Keratinocyte (primary cell): ENCODE measurements around the gene PLCL2. TPM values are rescaled to one million over a fixed set of nuclear protein-coding genes. Genes with fewer than 3 reads are reported as not detected.
"Not testable (repeated sequence)": the region's sequence is repeated elsewhere in the genome, so short reads cannot be mapped to it uniquely, and the experiment has no call there.

Source experiments
- DNase-seq: peaks from one replicate; pipeline ENCODE4 v3.0.0-alpha.2; 2011; ENCODE audit warnings: low read depth, missing footprints, low spot score
- FAIRE-seq: peaks from 2 replicates; lab custom pipeline; 2011; peaks lifted over from hg19 to GRCh38; lab: Jason Lieb, UNC
- H2AFZ ChIP-seq: 2 replicates; pipeline ENCODE4 v1.6.0; 2012; ENCODE audit warnings: low read length, control low read depth, inconsistent platforms; ENCODE audit not compliant: control insufficient read depth
- H3K27ac ChIP-seq: 2 replicates; pipeline ENCODE4 v1.5.1; 2011; ENCODE audit warnings: low read length; ENCODE audit not compliant: control insufficient read depth, insufficient read depth
- H3K27me3 ChIP-seq: 3 replicates; pipeline ENCODE4 v1.6.0; 2011; ENCODE audit warnings: low read length; ENCODE audit not compliant: control insufficient read depth, insufficient read depth; ENCODE audit errors: extremely low read depth
- H3K36me3 ChIP-seq, 2 experiments: 2 replicates in 1 of 2; 3 replicates in 1 of 2; pipeline ENCODE4 v1.5.1; 2011; ENCODE audit warnings: low read length in 2 of 2, mild to moderate bottlenecking in 1 of 2; ENCODE audit not compliant: control insufficient read depth in 2 of 2, insufficient read depth in 2 of 2; ENCODE audit errors: extremely low read depth in 1 of 2
- H3K4me1 ChIP-seq: 3 replicates; pipeline ENCODE4 v1.5.1; 2011; ENCODE audit warnings: low read length; ENCODE audit not compliant: control insufficient read depth, insufficient read depth; ENCODE audit errors: extremely low read depth
- H3K4me2 ChIP-seq: 3 replicates; pipeline ENCODE4 v1.6.0; 2011; ENCODE audit warnings: low read depth, low read length; ENCODE audit not compliant: control insufficient read depth, insufficient read depth; ENCODE audit errors: extremely low read depth
- H3K4me3 ChIP-seq, 3 experiments: fragments of 200-600 bp in 1 of 3; sonication (generic) in 1 of 3; 2 replicates in 2 of 3; 3 replicates in 1 of 3; pipeline ENCODE4 v1.5.1; 2011 to 2016; ENCODE audit warnings: low read length in 3 of 3, mild to moderate bottlenecking in 3 of 3, control low read depth in 2 of 3, inconsistent platforms in 1 of 3, low read depth in 1 of 3, mixed read lengths in 1 of 3, mixed run types in 1 of 3, moderate library complexity in 1 of 3; ENCODE audit not compliant: control insufficient read depth in 2 of 3, insufficient read depth in 2 of 3; ENCODE audit errors: extremely low read depth in 1 of 3
- H3K79me2 ChIP-seq: 2 replicates; pipeline ENCODE4 v1.6.0; 2012; ENCODE audit warnings: low read length; ENCODE audit not compliant: control insufficient read depth, insufficient read depth
- H3K9ac ChIP-seq: 3 replicates; pipeline ENCODE4 v1.6.0; 2011; ENCODE audit warnings: low read length; ENCODE audit not compliant: control insufficient read depth, insufficient read depth; ENCODE audit errors: extremely low read depth
- H3K9me1 ChIP-seq: 3 replicates; pipeline ENCODE4 v1.6.0; 2011; ENCODE audit warnings: low read length; ENCODE audit not compliant: control insufficient read depth, insufficient read depth; ENCODE audit errors: extremely low read depth
- H3K9me3 ChIP-seq: 2 replicates; pipeline ENCODE4 v1.5.1; 2012; ENCODE audit warnings: low read depth, low read length; ENCODE audit not compliant: control insufficient read depth
- H4K20me1 ChIP-seq: 3 replicates; pipeline ENCODE4 v1.6.0; 2011; ENCODE audit warnings: low read length; ENCODE audit not compliant: control insufficient read depth, insufficient read depth; ENCODE audit errors: extremely low read depth
- dilution Hi-C: fragments of 300-500 bp; cut with MboI; formaldehyde crosslinking; loops from one replicate; pipeline ENCODE4 v1.7.0; 2020; ENCODE audit warnings: low sequenced_read_pairs; ENCODE audit not compliant: extremely low pct_ligation_motif_present
- polyA plus RNA-seq, 5 experiments: library from polyadenylated mRNA; depleted of rRNA in 3 of 5; stranded (reverse) in 3 of 5; stranded (forward) in 1 of 5; unstranded in 1 of 5; fragments of >200 nt; gene quantifications; 1 replicate in 1 of 5; 2 replicates in 3 of 5; 3 replicates in 1 of 5; pipeline versions ENCODE4 v1.2.1 to v1.2.3, GENCODE V29; 2011 to 2012; ENCODE audit warnings: missing spikeins in 2 of 5, low read depth in 1 of 5, low replicate concordance in 1 of 5
- TF ChIP-seq, protein P1 (sequence below), 3 experiments: IDR thresholded peaks in 1 of 3; conservative IDR thresholded peaks in 1 of 3; optimal IDR thresholded peaks in 1 of 3; 2 replicates in 2 of 3; 3 replicates in 1 of 3; pipeline versions ENCODE3 to v1.5.1; 2011; ENCODE audit warnings: low read length in 3 of 3, mild to moderate bottlenecking in 3 of 3, moderate library complexity in 2 of 3, control low read depth in 1 of 3, inconsistent platforms in 1 of 3; ENCODE audit not compliant: insufficient read depth in 2 of 3; ENCODE audit errors: extremely low read depth in 1 of 3

Gene PLCL2
- polyA plus RNA-seq, 1 donor (not counting 4 experiments of a cell fraction or from before 2014, with no cell fraction given): 0.20 TPM

DNA sequence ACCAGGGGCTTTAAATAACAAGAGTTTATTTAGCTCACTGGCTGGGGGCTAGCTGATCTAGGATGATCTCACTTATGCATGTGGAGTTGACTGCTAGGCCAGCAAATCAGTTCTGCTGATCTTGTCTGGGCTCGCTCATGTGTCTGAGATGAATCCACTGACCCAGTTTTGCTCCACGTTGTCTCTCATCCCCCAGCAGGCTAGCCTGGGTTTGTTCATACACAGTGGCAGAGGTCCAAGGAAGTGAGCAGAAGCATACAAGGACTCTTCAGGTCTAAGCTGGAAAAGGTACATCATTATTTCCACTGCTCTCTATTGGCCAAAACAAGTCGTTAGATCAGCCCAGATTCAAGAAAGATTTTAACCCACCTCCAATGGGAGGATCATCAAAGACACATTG lies 238.0 kb downstream of the PLCL2 start:
- Histone ChIP-seq H3K9ac (no peak overlapping the region), H3K4me1 (no peaks in the 10 kb centered on the region), H3K4me3 (no peak overlapping the region), H2AFZ (no peak overlapping the region), H3K27me3 (no peaks in the 10 kb centered on the region), H3K79me2 (no peaks in the 10 kb centered on the region), H3K4me2 (no peak overlapping the region), H3K9me3 (no peaks in the 10 kb centered on the region), H3K36me3 (no peaks in the 10 kb centered on the region), H3K9me1 (no peaks in the 10 kb centered on the region), H4K20me1 (no peaks in the 10 kb centered on the region), H3K27ac (no peak overlapping the region)
- dilution Hi-C loops: no loop called here
- TF ChIP-seq, protein P1, sequence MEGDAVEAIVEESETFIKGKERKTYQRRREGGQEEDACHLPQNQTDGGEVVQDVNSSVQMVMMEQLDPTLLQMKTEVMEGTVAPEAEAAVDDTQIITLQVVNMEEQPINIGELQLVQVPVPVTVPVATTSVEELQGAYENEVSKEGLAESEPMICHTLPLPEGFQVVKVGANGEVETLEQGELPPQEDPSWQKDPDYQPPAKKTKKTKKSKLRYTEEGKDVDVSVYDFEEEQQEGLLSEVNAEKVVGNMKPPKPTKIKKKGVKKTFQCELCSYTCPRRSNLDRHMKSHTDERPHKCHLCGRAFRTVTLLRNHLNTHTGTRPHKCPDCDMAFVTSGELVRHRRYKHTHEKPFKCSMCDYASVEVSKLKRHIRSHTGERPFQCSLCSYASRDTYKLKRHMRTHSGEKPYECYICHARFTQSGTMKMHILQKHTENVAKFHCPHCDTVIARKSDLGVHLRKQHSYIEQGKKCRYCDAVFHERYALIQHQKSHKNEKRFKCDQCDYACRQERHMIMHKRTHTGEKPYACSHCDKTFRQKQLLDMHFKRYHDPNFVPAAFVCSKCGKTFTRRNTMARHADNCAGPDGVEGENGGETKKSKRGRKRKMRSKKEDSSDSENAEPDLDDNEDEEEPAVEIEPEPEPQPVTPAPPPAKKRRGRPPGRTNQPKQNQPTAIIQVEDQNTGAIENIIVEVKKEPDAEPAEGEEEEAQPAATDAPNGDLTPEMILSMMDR (optimal IDR thresholded peaks at IDR 0.05 in 1 of 3, IDR thresholded peaks at IDR 0.05 in 1 of 3, conservative IDR thresholded peaks at IDR 0.05 in 1 of 3; ENCODE audit: extremely low read depth in 1 of 3, insufficient read depth in 2 of 3, low read length in 3 of 3): no peak
- DNase-seq: no peak
- no peak for FAIRE-seq

GRCh38 chr3:17125738-17126442 lies 241.1 kb downstream of the PLCL2 start:
- no peak for FAIRE-seq
- Histone ChIP-seq H3K4me3 (no peak overlapping the region), H3K36me3 (no peaks in the 10 kb centered on the region), H3K79me2 (no peaks in the 10 kb centered on the region), H3K27me3 (no peaks in the 10 kb centered on the region), H3K9me1 (no peaks in the 10 kb centered on the region), H3K4me2 (no peak overlapping the region), H3K9me3 (no peaks in the 10 kb centered on the region), H3K9ac (no peak overlapping the region), H2AFZ (no peak overlapping the region), H4K20me1 (no peaks in the 10 kb centered on the region), H3K27ac (no peak overlapping the region), H3K4me1 (no peaks in the 10 kb centered on the region)
- TF ChIP-seq, protein P1 (optimal IDR thresholded peaks at IDR 0.05 in 1 of 3, IDR thresholded peaks at IDR 0.05 in 1 of 3, conservative IDR thresholded peaks at IDR 0.05 in 1 of 3; ENCODE audit: extremely low read depth in 1 of 3, insufficient read depth in 2 of 3, low read length in 3 of 3): no peak
- DNase-seq: no peak
- dilution Hi-C loops: no loop called here

- H3K4me2 ChIP-seq, H2AFZ ChIP-seq, H3K9me3 ChIP-seq, H3K9me1 ChIP-seq, H3K27me3 ChIP-seq, H3K4me1 ChIP-seq, H3K36me3 ChIP-seq, FAIRE-seq, dilution Hi-C loops, H3K9ac ChIP-seq, H3K4me3 ChIP-seq, H3K79me2 ChIP-seq, H3K27ac ChIP-seq, H4K20me1 ChIP-seq, DNase-seq: not testable (repeated sequence)
Observed at GRCh38 chr3:17128671-17129070, 243.9 kb downstream of the PLCL2 start.
